Measurements from ENCODE around the gene TMEM18.

DNA sequence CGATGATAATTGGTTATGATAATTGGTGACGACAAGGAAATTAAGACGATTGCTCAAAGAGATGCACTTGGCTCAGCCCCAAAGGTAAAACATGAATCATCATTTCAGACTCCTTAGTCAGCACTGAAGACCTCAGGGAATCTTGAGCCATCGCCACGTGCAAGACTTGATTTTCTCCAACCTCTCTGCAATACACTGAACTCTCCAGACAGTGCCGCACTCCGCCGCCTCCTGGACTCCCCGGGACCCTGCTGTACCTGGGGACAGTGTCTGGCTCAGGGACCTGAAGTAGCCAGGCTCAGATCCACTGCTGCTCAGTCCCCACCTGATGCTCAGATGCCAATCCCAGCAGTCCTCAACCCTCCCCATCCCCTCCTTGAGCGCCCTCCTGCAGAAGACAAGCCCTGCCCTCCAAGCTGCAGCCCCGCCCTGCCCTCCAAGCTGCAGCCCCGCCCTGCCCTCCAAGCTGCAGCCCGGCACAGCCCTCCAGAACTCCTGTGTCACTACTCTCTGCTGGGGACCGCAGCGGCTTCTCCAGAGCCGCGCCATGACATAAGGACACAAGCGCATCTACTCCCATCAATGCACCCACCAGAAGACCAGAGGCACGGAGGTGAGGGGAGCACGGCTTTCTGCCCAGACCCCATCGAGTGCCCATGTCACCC is 1.1 kb downstream of the TMEM18 start:
- TF ChIP-seq RCOR1 (IDR thresholded peaks at IDR 0.05; ENCODE audit: low read length) (no peak), GABPA (IDR thresholded peaks at IDR 0.05; ENCODE audit: low read depth) (no peak), RXRA (IDR thresholded peaks at IDR 0.05; ENCODE audit: borderline replicate concordance, low read depth) (no peak)
- TF ChIP-seq, protein P1, sequence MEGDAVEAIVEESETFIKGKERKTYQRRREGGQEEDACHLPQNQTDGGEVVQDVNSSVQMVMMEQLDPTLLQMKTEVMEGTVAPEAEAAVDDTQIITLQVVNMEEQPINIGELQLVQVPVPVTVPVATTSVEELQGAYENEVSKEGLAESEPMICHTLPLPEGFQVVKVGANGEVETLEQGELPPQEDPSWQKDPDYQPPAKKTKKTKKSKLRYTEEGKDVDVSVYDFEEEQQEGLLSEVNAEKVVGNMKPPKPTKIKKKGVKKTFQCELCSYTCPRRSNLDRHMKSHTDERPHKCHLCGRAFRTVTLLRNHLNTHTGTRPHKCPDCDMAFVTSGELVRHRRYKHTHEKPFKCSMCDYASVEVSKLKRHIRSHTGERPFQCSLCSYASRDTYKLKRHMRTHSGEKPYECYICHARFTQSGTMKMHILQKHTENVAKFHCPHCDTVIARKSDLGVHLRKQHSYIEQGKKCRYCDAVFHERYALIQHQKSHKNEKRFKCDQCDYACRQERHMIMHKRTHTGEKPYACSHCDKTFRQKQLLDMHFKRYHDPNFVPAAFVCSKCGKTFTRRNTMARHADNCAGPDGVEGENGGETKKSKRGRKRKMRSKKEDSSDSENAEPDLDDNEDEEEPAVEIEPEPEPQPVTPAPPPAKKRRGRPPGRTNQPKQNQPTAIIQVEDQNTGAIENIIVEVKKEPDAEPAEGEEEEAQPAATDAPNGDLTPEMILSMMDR (IDR thresholded peaks at IDR 0.05) = peak; percentile 37

Measured in SK-N-SH (cell line).